ENCODE data around the gene CDH4. TPM values are rescaled to one million over a fixed set of nuclear protein-coding genes. Genes with fewer than 3 reads are reported as not detected.
"Not testable (repeated sequence)": the region's sequence is repeated elsewhere in the genome, so short reads cannot be mapped to it uniquely, and the experiment has no call there.

Gene CDH4
- total RNA-seq, 1 experiment from 2014 or later, result 0.12 TPM

DNA sequence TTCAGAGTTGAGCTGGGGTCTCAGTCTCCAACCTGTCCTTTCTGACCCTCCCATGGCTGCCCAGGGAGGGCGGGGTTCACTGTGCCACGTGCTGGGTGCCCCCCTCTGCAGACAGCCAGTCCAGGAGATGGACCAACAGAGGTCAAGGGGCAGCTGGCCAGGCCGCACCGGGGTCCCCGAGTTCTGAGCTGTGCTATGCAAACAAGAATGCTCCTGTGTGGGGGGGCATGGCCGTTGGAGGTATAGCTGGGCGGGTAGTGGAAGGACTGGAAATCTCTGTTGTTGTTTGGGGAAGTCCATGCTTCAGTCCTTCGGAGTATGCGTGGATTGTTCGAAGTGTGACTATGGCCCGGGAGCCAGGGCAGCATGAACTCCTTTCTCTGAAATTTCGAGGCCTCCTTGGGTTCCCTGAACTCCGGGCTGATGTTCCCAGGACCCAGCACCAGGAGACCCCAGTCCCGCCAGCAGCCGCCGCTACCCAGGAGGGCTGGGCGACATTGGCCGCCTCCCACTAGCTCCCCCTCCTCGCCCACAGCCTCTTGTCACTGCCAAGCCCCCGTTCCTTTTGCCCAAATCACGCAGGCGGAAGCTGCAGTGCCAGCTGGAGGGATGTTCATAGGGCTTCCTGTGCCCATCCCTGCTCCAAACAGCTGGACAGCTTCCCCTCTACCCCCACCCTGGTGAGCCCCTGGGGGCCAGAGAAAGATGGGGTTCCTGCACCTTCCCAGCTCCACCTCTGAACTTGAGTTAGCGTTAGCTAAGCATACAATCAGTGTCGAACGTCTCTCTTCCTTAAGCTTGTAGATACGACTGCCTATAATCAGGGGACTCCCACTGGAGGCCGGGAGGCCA is 687.0 kb downstream of the CDH4 start:
- DNase-seq (ENCODE audit: low read depth), result no peak

DNA sequence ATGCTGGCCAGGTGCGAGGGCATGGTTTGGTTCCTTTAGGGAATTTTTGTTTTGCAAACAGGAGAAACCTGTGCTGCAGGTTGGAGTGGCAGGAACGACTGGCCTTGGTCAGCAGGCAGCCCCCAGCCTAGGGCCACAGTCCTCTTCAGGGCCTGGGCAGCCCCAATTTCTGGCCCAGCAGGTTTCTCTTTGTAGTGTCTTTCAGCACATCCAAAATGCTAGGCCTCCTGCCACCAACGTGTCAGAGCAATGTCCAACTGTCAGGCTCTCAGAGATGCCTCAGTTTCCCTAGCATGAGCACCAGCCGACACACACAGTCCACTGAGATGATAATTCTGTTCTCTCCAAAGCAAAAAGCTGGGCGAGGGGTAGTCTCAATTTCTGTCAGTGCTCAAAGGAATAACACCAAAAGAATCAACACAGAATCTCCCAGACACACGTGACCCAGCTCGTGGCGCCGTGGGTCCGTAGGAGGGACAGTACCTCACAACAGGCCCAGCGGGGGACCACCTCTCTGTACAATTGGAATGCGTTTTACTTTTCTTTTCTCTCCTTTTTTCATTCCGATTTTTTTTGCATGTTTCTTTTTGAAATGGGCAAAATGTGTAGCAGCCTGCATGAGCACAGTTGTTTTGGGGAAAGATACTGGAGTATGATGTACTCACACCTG is 687.8 kb downstream of the CDH4 start:
- DNase-seq (ENCODE audit: low read depth), result no peak

DNA sequence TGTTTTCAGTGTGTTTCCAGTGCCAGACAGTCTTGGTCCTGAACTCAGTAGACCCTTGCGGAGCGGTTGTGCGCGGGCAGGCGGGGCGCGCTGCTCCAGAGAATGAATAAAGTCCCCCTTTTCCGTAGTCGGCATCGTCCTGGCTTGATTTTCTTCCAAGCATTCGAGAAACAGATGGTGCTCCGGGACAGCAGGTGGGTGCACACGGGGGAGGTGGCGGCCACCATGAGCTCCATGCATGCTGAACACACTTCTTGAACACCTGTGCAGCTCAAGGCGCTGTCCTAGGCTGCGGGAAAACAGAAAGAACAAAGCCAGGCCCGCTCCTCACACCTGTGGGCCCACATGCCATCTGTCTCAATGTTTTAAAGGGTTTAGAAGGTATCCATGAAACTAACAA is 688.4 kb downstream of the CDH4 start:
- no peak for DNase-seq (ENCODE audit: low read depth)

DNA sequence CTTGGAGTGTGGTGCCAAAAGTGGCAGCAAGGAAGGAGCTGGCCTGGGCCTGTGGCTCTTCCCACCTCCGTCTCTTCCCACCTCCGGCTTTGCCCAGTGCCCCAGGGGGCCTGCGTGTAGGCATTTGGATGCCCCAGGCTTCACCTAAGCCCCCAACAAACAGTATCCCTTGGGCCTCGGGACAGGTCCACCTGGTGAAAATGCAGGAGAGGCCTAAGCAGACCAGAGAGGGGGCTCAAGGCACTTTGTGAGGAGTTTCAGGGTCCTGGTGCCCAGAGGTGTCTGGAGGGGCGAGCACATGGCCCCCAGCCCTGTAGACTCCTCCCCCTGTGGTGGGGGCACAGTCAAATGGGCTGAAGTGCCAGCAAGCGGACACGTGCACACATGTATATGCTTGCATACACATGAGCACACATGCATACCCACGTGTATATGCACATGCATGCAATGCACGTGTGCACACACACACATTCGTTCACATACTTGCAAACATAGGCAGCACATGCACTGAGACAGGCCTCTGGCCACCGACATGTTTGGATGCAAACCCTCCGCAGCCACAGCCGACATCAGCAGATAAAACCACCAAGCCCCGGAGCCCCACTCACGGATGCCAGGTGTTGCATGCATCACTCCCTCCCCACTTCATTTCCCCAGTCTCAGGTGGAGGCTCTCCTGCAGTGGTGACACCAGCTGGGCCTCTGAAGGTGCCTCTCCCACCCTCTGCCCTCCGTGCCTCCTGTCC is 689.1 kb downstream of the CDH4 start:
- no peak for DNase-seq (ENCODE audit: low read depth)

DNA sequence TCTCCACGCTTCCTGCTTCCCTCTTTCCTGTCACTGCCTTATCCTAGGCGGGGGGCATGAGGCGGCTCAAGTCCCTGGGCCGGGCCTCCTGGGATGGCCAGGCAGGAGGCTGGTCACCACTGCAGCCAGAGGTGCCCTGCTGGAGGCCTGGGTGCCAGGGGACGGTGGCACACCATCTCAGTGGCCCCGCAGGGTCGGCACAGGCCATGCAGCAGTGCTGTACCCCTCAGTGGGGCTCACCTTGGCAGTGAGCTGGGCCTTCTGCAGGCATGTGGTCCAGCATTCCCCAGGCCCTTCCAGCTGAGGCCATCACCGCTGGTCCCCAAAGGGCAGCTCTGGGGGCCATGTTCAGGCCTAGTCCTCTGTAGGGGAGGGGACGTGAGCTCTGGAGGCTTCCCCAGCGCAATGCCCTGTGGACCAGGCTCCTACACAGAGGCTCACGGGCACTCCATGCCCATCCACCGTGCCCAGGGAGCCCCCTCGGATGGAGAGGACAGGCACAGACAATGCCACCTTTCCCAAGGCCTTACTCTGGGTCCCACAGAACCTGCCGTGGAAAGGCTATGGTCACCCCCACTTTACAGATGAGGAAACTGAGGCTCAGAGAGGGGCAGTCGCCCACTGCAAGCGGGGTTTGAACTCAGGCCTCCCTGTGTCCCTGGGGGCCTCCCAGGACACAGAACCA is 689.8 kb downstream of the CDH4 start:
- no peak for DNase-seq (ENCODE audit: low read depth)

GRCh38 chr20:61942526-61942925 is 690.5 kb downstream of the CDH4 start:
- DNase-seq (ENCODE audit: low read depth), result no peak

- DNase-seq (ENCODE audit: low read depth), result not testable (repeated sequence)
Measured at GRCh38 chr20:61944967-61945366, 692.9 kb downstream of the CDH4 start.

- DNase-seq (ENCODE audit: low read depth), result not testable (repeated sequence)
Measured at GRCh38 chr20:61945495-61945894, 693.4 kb downstream of the CDH4 start.

DNA sequence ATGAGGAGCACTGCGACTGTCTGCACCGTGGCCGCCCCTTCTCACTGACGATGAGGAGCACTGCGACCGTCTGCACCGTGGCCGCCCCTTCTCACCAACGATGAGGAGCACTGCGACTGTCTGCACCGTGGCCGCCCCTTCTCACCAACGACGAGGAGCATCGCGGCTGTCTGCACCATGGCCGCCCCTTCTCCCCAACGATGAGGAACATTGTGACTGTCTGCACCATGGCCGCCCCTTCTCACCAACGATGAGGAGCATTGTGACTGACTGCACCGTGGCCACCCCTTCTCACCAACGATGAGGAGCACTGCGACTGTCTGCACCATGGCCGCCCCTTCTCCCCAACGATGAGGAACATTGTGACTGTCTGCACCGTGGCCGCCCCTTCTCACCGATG is 696.0 kb downstream of the CDH4 start:
- not testable (repeated sequence) for DNase-seq (ENCODE audit: low read depth)

DNA sequence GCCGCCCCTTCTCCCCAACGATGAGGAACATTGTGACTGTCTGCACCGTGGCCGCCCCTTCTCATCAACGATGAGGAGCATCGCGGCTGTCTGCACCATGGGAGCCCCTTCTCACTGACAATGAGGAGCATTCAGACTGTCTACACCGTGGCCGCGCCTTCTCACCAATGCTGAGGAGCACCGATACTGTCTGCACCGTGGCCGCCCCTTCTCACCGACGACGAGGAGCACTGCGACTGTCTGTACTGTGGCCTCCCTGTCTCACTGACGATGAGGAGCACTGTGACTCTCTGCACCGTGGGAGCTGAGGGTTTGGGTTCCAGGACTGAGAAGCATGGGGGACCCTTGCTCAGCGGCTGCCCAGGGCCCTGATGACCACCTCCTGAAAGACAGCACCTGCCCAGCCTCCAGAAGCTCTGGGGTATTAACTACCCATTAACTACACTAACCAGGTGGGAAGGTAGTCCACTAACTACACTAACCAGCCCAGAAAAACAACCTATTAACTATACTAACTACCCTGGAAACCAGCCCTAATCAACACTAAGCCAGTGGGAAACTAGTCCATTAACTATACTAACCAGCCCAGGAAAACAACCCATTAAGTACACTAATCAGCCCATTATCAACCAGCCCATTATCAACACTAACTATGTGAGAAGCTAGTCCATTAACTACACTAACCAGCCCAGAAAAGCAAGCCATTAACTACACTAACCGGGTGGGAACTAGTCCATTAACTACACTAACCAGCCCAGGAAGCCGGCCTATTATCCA is 696.7 kb downstream of the CDH4 start:
- DNase-seq (ENCODE audit: low read depth), result no peak

- no peak for DNase-seq (ENCODE audit: low read depth)
Measured at GRCh38 chr20:61949363-61949713, 697.3 kb downstream of the CDH4 start.

DNA sequence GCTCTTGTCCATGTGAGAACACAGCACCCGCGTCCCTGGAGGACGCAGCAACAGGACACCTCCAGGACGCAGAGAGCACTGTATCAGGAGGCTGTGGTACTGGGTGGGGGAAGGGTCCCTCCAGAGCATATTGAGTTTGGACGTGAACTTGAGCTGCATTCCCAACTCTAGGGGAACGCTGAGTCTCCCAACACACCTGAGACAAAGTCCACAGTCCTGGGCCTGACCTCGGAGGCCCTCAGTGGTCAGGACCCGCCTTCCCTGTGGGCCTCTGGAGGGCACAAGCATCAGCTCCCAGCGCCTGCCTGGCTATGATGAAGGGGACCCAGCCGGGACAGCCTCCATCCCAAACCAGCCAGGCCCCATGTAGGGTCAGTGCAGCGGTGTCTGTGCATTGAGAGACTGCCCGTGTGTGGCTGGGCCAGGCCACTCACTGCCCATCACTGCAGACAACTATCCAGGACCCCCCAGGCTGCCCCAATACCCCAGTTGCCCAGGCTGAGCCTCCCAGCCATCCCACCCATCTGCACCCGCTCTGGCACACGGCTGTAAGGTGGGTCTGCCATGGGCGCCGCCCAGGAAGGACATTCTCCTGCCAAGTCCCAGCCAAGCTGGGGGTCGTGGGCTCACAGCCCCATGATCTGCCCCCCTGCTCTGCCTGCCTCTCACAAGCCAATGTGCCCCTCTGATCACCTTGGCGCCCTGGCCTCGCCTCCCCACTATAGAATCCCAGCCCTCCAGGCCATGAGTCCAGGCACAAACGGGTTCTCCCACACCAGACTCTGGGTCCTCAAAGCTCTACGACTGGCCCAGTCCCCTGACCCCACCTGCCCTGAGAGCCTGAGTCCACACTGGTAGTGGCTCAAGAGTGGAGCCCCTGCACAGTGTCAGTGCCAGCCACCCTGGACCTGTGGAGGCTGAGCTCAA is 697.9 kb downstream of the CDH4 start:
- DNase-seq (ENCODE audit: low read depth), result no peak

DNA sequence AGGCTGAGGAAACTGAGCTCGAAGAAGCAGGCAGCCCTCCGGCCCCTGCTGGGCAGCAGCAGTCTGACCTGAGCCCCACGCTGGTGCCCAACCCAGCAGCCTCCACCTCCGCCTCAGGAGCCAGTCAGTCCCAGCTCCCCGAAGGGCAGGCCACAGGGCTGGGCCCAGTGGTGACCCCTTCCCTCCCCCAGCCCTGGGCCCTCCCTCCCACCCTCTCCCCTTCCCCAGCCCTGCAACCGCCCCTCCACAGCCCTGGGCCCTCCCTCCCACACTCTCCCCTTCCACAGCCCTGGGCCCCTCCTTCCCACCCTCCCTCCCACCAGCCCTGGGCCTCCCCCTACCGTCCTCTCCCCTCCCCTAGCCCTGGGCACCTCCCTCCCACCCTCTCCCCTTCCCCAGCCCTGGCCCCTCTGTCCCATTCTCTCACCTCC is 698.6 kb downstream of the CDH4 start:
- no peak for DNase-seq (ENCODE audit: low read depth)

GRCh38 chr20:61951695-61952533 is 699.9 kb downstream of the CDH4 start:
- no peak for DNase-seq (ENCODE audit: low read depth)

DNA sequence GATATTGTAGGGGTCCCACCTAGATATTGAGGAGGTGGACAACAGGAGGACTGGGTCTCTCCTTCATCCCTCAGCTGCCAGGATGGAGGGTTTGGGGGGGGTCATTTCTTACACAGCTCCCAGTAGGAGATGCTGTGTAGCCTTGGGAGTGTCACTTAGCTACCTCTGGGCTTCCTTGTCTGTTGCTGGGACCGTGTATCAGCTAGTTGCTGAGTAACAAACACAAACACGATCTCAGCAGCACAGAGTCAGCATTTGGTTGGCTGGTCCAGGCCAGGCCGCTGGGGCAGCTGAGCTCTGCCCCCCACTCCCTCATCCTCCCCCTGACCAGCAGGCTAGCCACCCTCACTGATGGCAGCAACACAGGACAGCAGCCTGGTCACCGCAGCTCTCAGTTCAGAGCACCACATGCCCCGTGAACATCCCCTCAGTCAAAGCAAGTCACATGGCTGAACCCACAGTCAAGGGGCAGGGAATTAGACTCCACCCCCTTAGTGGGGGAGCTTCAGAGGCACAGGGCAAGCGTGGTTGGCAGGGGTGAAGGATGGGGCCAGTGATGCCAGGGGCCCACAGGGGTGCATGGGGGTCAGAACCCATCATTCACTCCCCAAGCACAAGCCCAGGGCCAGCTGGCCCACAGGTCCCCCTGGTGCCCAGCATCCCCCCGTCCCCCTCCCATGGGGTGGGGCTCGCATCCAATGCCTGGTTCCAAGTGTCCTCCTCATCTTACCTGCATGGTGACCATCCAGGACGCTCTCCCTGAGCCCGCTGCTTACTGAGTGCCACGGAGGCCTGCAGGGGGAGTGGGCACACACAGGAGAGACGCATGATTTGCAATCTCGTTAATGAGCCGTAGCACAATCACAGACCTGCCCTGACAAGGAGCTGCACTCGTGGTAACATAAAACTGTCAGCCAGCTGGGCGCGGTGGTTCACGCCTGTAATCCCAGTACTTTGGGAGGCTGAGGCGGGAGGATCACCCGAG is 701.3 kb downstream of the CDH4 start:
- no peak for DNase-seq (ENCODE audit: low read depth)

DNA sequence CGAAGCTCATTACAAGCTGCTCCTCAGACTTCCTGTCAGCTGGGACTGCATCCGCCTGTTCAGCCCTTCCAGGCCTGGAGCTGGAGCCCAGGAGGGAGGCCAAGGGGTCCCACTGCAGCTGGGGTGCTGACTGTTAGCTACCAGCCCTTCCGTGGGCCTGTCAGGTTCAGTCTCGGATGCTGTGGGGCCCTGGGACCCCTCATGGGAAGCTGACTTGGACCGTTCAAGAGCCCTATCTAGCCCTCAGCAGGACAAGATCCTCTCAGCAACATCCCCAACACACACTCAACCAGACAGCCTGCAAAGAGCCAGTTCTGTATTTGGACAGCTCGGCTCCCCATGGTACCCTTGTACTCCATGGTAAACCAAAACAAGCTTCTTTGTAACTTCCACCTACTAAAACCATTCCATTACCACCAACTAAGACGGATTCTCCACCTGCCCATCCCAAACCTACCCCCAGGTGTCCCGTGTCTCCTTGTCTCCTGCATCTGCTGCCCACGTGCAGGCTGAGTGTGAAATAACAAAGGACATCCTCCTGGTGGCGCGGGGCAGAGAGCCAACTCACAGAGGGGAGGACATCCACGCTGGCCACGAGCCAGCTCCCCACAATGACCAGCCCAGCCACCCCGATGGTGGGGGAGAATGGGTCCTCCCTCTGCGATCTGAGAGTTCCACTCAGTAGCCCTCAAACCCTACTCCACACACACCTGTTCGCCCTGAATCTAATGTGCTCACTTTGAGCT is 702.4 kb downstream of the CDH4 start:
- DNase-seq (ENCODE audit: low read depth), result no peak

All from RPMI7951 (cell line).